HepG2 (cell line): ENCODE results near the gene L3MBTL1. TPM values are rescaled to one million over a fixed set of nuclear protein-coding genes. Genes with fewer than 3 reads are reported as not detected.
A peak's percentile ranks its signal among the peaks of the same experiment; 100 is the strongest.

Experiments
- ATAC-seq: fragments of 200-7000 bp; cut with Tn5 transposase; 3 replicates; pipeline ENCODE4 v1.9.1; 2020; ENCODE audit warnings: mild to moderate bottlenecking, moderate library complexity
- BruUV-seq: library from RNA; stranded (reverse); fragments of 400-500 nt; replicated peaks from 2 replicates; lab custom pipeline; 2021; lab: Mats Ljungman, UMichigan
- CTCF ChIA-PET: fragments of 300-600 bp; formaldehyde crosslinking; extraction: SDS; loops from one replicate; lab custom pipeline; 2021; ENCODE audit warnings: low total read pairs, inconsistent platforms, low intra/inter-chr PET ratio; lab: Yijun Ruan, JAX
- POLR2A ChIA-PET: fragments of 350-600 bp; sonication (Branson Sonifier 250); formaldehyde crosslinking; loops from one replicate; lab custom pipeline; 2020; ENCODE audit warnings: antibody characterized with exemption, inconsistent platforms; lab: Yijun Ruan, JAX
- DNase-seq: peaks from one replicate; pipeline ENCODE4 v3.0.0-alpha.2; 2015; ENCODE audit warnings: low spot score
- FAIRE-seq: peaks from 3 replicates; lab custom pipeline; 2011; peaks lifted over from hg19 to GRCh38; lab: Jason Lieb, UNC
- H2AFZ ChIP-seq: one replicate; pipeline ENCODE4 v1.6.1; 2011; ENCODE audit warnings: low read length, inconsistent platforms
- H3K27ac ChIP-seq: fragments of 300-600 bp; 3 replicates; pipeline ENCODE4 v1.8.0; 2011; ENCODE audit warnings: mixed run types, mild to moderate bottlenecking, mixed read lengths, low read length, inconsistent platforms; ENCODE audit not compliant: insufficient read depth; ENCODE audit errors: extremely low read length
- H3K27me3 ChIP-seq, 2 experiments: fragments of 200-600 bp in 1 of 2; 2 replicates in 1 of 2; 3 replicates in 1 of 2; pipeline versions ENCODE4 v1.6.0 to v1.8.0; 2011; ENCODE audit warnings: low read length in 2 of 2, mild to moderate bottlenecking in 2 of 2, moderate library complexity in 2 of 2, inconsistent platforms in 1 of 2; ENCODE audit not compliant: insufficient read depth in 2 of 2, control insufficient read depth in 1 of 2
- H3K36me3 ChIP-seq, 2 experiments: fragments of 200-600 bp in 1 of 2; replicated peaks in 1 of 2; 2 replicates in 1 of 2; 3 replicates in 1 of 2; pipeline versions ENCODE4 v1.5.1 to v1.8.0; 2011; ENCODE audit warnings: low read length in 2 of 2, inconsistent platforms in 1 of 2; ENCODE audit not compliant: insufficient read depth in 2 of 2, control insufficient read depth in 1 of 2
- H3K4me1 ChIP-seq: 2 replicates; pipeline ENCODE4 v1.5.1; 2012; ENCODE audit warnings: low read length, inconsistent platforms; ENCODE audit not compliant: insufficient read depth
- H3K4me2 ChIP-seq: 2 replicates; pipeline ENCODE4 v1.6.0; 2011; ENCODE audit warnings: low read depth, low read length, inconsistent platforms
- H3K4me3 ChIP-seq, 3 experiments: fragments of 200-600 bp in 1 of 3; sonication (generic), shearing (Covaris generic) in 1 of 3; replicated peaks in 1 of 3; 2 replicates each; pipeline ENCODE4 v1.5.1; 2011 to 2016; ENCODE audit warnings: low read length in 3 of 3, inconsistent platforms in 2 of 3, low read depth in 2 of 3, mild to moderate bottlenecking in 2 of 3, control low read depth in 1 of 3, mixed read lengths in 1 of 3; ENCODE audit not compliant: insufficient read depth in 1 of 3
- H3K79me2 ChIP-seq: one replicate; pipeline ENCODE4 v1.6.1; 2011; ENCODE audit warnings: low read length, inconsistent platforms; ENCODE audit not compliant: insufficient read depth
- H3K9ac ChIP-seq: 2 replicates; pipeline ENCODE4 v1.6.0; 2011; ENCODE audit warnings: mild to moderate bottlenecking, low read depth, low read length, inconsistent platforms; ENCODE audit not compliant: insufficient read depth
- H3K9me3 ChIP-seq: 2 replicates; pipeline ENCODE4 v1.5.1; 2012; ENCODE audit warnings: mild to moderate bottlenecking, low read length
- H4K20me1 ChIP-seq: 2 replicates; pipeline ENCODE4 v1.6.0; 2011; ENCODE audit warnings: inconsistent platforms, mild to moderate bottlenecking, low read length, moderate library complexity; ENCODE audit not compliant: insufficient read depth
- ATF1 ChIP-seq: IDR thresholded peaks from 2 replicates; pipeline ENCODE4 v1.6.1; 2016; ENCODE audit warnings: mild to moderate bottlenecking, control low read depth
- HOXA3 ChIP-seq: sonication (generic); formaldehyde crosslinking; IDR thresholded peaks from 2 replicates; pipeline ENCODE4 v1.5.0; 2020; ENCODE audit warnings: missing genetic modification reagents
- MBD4 ChIP-seq: IDR thresholded peaks from 2 replicates; pipeline ENCODE4 v1.6.1; 2012; ENCODE audit warnings: low read length, inconsistent platforms, borderline replicate concordance
- POLR2AphosphoS2 ChIP-seq: IDR thresholded peaks from 2 replicates; pipeline ENCODE4 v1.6.1; 2011; ENCODE audit warnings: low read depth, low read length, improper control_type of control experiment
- REPIN1 ChIP-seq: sonication (generic); formaldehyde crosslinking; IDR thresholded peaks from 2 replicates; pipeline ENCODE4 v1.8.0; 2022; ENCODE audit warnings: missing genetic modification reagents, low read depth, mild to moderate bottlenecking, borderline replicate concordance
- RFXAP ChIP-seq: sonication (generic); formaldehyde crosslinking; IDR thresholded peaks from 2 replicates; pipeline ENCODE4 v1.4.0; 2020; ENCODE audit warnings: missing genetic modification reagents, borderline replicate concordance
- SNAI1 ChIP-seq: sonication (generic); formaldehyde crosslinking; IDR thresholded peaks from 2 replicates; pipeline ENCODE4 v1.5.0; 2020; ENCODE audit warnings: mild to moderate bottlenecking, missing genetic modification reagents, borderline replicate concordance
- U2AF2 ChIP-seq: fragments of 200-400 bp; formaldehyde crosslinking; IDR thresholded peaks from 2 replicates; pipeline ENCODE4 v1.6.1; 2017; ENCODE audit warnings: low read depth, mild to moderate bottlenecking, low read length
- ZNF264 ChIP-seq: sonication (generic); formaldehyde crosslinking; IDR thresholded peaks from 2 replicates; pipeline ENCODE4 v1.4.0; 2020; ENCODE audit warnings: missing genetic modification reagents
- ZNF350 ChIP-seq: sonication (generic); formaldehyde crosslinking; IDR thresholded peaks from 2 replicates; pipeline ENCODE4 v1.4.0; 2020; ENCODE audit warnings: mild to moderate bottlenecking, low read depth, missing genetic modification reagents, borderline replicate concordance
- ZNF569 ChIP-seq: sonication (generic); formaldehyde crosslinking; IDR thresholded peaks from 2 replicates; pipeline ENCODE4 v1.5.0; 2020; ENCODE audit warnings: mild to moderate bottlenecking, missing genetic modification reagents, moderate library complexity, borderline replicate concordance
- WGBS: methylation state at CpG from one replicate; pipeline ENCODE4 v1.1.6; 2017; ENCODE audit warnings: low lambda C conversion rate; 5-methylcytosine and 5-hydroxymethylcytosine counted together
- in situ Hi-C: cut with HindIII; loops from 2 replicates; pipeline ENCODE4 v1.10.0; 2017; ENCODE audit warnings: low pct_unique_long_range_greater_than_20kb; ENCODE audit not compliant: extremely low pct_ligation_motif_present
- intact Hi-C: fragments of 100-400 bp; cut with micrococcal nuclease; formaldehyde crosslinking; loops from one replicate; pipeline ENCODE4 v1.10.0; 2022; ENCODE audit not compliant: unreplicated experiment
- polyA plus RNA-seq, 8 experiments: library from polyadenylated mRNA; depleted of rRNA in 3 of 8; stranded (reverse) in 7 of 8; unstranded in 1 of 8; fragments of >200 nt; fragmentation: Illumina TruSeq in 4 of 8; extraction: Trizol in 4 of 8; gene quantifications; 2 replicates each; pipeline versions ENCODE4 v1.2.1 to v1.2.3, GENCODE V29; 2011 to 2016; ENCODE audit warnings: low read depth in 4 of 8, missing spikeins in 1 of 8, mixed read lengths in 1 of 8; ENCODE audit not compliant: insufficient read depth in 1 of 8
- total RNA-seq, 5 experiments: library from RNA; depleted of rRNA; stranded (reverse); fragments of >200 nt; fragmentation: Illumina TruSeq; extraction: Trizol; gene quantifications; 2 replicates each; pipeline ENCODE4 v1.2.3, GENCODE V29; 2016; ENCODE audit warnings: low read depth in 1 of 5
- TF ChIP-seq, protein P1 (sequence below): sonication (generic); formaldehyde crosslinking; IDR thresholded peaks from 2 replicates; pipeline ENCODE4 v1.4.0; 2020; ENCODE audit warnings: mild to moderate bottlenecking, missing genetic modification reagents
- TF ChIP-seq, protein P2 (sequence below): sonication (generic); formaldehyde crosslinking; IDR thresholded peaks from 2 replicates; pipeline ENCODE4 v1.8.0; 2022; ENCODE audit warnings: mild to moderate bottlenecking, missing genetic modification reagents, moderate library complexity
- TF ChIP-seq, protein P3 (sequence below): sonication (generic); formaldehyde crosslinking; IDR thresholded peaks from 2 replicates; pipeline ENCODE4 v1.4.0; 2020; ENCODE audit warnings: missing genetic modification reagents, borderline replicate concordance

The L3MBTL1 gene
- total and polyA plus RNA-seq, 2 of the 13 experiments (the other 11 are each of a cell fraction or from before 2014, with no cell fraction given), result 9.0 to 17.8 TPM

DNA sequence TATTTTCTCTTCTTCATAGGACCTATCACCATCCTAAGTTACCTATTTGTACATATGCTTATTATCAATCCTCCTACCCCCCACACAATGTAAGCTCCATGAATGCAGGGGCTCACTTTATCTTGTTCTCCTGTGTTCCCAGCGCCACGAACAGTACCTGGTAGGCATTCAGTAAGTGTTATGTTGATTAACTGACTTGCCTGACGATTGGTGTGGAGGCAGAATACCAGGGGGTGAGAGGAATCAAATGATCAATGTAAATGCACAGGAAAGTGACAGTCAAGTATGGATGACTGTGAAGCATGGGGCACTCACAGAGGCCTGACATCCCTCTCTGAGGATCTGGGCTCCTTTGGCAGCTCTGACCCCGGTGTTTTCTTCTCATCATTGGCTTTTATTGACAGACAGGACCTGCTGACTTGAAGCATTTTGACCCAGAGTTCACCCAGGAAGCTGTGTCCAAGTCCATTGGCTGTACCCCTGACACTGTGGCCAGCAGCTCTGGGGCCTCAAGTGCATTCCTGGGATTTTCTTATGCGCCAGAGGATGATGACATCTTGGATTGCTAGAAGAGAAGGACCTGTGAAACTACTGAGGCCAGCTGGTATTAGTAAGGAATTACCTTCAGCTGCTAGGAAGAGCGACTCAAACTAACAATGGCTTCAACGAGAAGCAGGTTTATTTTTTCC is 77.1 kb downstream of the L3MBTL1 start:
- Histone ChIP-seq H4K20me1 (no peaks in the 10 kb centered on the region), H3K27me3 (no peaks in the 10 kb centered on the region), H3K27ac (peak overlapping the region; percentile 46), H2AFZ (no peak overlapping the region), H3K79me2 (no peaks in the 10 kb centered on the region), H3K4me3 (no peak overlapping the region), H3K9ac (no peak overlapping the region), H3K36me3 (0 out of 5 replicates have a peak, but pooled peaks cover 0 to 3% of the 10 kb centered on the region in 2 experiments), H3K4me2 (peak overlapping the region; percentile 32), H3K4me1 (peaks cover 39% of the 10 kb centered on the region), H3K9me3 (no peaks in the 10 kb centered on the region)
- BruUV-seq, result no TSS peak
- POLR2A ChIA-PET, result interaction anchor here (0.6 to 4.9 kb wide), 8 partner anchors 13 to 68 kb away, joined by 3 to 92 read pairs (median 5); partner anchors contain the start of gene SGK2
- peak; percentile 18 for FAIRE-seq
- CTCF ChIA-PET, result no interaction called here
- 68% methylated on average over 7 of the region's 7 CpGs for WGBS
- ATAC-seq, result peak; percentile 62
- in situ Hi-C loops, result no loop called here
- peak; percentile 74 for DNase-seq
- intact Hi-C loops, result no loop called here
- TF ChIP-seq, protein P1, sequence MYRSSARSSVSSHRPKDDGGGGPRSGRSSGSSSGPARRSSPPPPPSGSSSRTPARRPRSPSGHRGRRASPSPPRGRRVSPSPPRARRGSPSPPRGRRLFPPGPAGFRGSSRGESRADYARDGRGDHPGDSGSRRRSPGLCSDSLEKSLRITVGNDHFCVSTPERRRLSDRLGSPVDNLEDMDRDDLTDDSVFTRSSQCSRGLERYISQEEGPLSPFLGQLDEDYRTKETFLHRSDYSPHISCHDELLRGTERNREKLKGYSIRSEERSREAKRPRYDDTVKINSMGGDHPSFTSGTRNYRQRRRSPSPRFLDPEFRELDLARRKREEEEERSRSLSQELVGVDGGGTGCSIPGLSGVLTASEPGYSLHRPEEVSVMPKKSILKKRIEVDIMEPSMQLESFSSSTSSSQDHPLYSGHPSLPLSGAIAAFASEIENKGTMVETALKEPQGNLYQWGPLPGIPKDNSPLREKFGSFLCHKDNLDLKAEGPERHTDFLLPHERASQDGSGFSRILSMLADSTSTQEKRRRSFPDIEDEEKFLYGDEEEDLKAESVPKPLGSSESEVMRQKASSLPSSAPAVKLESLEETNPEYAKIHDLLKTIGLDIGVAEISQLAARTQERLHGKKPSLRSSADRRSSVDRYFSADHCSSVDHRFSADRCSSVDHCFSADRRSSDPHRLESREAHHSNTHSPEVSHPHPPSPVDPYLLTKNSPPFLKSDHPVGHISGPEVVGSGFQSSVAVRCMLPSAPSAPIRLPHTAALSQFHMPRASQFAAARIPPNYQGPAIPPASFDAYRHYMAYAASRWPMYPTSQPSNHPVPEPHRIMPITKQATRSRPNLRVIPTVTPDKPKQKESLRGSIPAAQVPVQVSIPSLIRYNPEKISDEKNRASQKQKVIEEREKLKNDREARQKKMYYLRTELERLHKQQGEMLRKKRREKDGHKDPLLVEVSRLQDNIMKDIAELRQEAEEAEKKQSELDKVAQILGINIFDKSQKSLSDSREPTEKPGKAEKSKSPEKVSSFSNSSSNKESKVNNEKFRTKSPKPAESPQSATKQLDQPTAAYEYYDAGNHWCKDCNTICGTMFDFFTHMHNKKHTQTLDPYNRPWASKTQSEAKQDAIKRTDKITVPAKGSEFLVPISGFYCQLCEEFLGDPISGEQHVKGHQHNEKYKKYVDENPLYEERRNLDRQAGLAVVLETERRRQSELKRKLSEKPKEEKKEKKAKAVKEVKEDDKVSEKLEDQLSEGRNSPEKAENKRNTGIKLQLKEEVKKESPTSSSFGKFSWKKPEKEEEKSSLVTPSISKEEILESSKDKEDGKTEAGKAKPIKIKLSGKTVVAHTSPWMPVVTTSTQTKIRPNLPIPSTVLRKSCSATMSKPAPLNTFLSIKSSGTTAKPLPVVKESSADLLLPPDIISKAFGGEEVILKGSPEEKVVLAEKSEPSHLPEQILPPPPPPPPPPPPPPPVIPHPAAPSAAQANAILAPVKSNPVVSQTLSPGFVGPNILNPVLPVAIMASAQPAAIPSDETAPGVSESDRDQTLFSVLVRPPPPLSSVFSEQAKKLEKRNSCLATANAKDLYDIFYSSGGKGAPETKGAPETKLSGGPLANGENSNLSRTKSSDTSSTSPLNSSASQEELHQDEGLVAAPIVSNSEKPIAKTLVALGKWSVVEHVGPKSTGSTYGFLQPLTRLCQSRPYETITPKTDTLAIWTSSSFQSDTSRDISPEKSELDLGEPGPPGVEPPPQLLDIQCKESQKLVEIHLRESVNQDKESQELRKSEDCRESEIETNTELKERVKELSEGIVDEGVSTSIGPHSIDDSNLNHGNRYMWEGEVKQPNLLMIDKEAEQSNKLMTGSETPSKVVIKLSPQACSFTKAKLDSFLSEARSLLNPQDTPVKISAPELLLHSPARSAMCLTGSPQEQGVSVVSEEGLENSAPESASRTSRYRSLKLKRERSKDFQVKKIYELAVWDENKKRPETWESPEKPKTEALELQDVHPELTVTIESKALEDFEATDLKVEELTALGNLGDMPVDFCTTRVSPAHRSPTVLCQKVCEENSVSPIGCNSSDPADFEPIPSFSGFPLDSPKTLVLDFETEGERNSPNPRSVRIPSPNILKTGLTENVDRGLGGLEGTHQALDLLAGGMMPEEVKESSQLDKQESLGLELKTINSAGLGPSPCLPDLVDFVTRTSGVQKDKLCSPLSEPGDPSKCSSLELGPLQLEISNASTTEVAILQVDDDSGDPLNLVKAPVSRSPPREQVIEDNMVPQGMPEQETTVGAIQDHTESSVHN (CRISPR knock-in tag), result no peak
- no peak for TF ChIP-seq SNAI1 (CRISPR knock-in tag)
- TF ChIP-seq U2AF2, result no peak
- TF ChIP-seq, protein P2, sequence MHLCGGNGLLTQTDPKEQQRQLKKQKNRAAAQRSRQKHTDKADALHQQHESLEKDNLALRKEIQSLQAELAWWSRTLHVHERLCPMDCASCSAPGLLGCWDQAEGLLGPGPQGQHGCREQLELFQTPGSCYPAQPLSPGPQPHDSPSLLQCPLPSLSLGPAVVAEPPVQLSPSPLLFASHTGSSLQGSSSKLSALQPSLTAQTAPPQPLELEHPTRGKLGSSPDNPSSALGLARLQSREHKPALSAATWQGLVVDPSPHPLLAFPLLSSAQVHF (CRISPR knock-in tag), result no peak
- no peak for TF ChIP-seq ZNF569 (CRISPR knock-in tag)
- peak; percentile 43; the same call in 1 of the 2 replicates for TF ChIP-seq HOXA3
- no peak for TF ChIP-seq ZNF264
- no peak for TF ChIP-seq POLR2AphosphoS2
- no peak for TF ChIP-seq MBD4
- TF ChIP-seq ATF1 (CRISPR knock-in tag), result no peak
- TF ChIP-seq, protein P3, sequence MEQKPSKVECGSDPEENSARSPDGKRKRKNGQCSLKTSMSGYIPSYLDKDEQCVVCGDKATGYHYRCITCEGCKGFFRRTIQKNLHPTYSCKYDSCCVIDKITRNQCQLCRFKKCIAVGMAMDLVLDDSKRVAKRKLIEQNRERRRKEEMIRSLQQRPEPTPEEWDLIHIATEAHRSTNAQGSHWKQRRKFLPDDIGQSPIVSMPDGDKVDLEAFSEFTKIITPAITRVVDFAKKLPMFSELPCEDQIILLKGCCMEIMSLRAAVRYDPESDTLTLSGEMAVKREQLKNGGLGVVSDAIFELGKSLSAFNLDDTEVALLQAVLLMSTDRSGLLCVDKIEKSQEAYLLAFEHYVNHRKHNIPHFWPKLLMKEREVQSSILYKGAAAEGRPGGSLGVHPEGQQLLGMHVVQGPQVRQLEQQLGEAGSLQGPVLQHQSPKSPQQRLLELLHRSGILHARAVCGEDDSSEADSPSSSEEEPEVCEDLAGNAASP (CRISPR knock-in tag), result no peak
- TF ChIP-seq RFXAP, result no peak
- TF ChIP-seq ZNF350 (CRISPR knock-in tag), result no peak
- TF ChIP-seq REPIN1 (CRISPR knock-in tag), result no peak
